Hematopoietic multipotent progenitor cell treated with erythropoietin and hydrocortisone succinate and interleukin-3 and kit ligand, for 6 days (in vitro differentiated cells): ENCODE results near the gene SETD2.
"Not testable (repeated sequence)": the region's sequence is repeated elsewhere in the genome, so short reads cannot be mapped to it uniquely, and the experiment has no call there.

ENCODE experiments used
- DNase-seq: peaks from one replicate; pipeline ENCODE4 v3.0.0-alpha.2; 2015

SETD2 gene

GRCh38 chr3:47164007-47164881 lies at the start of gene SETD2:
TSS of gene SETD2 (minus strand) at chr3:47164113. CDS start at chr3:47163924, 189 bp downstream.
- DNase-seq = peak; percentile 95

- no peak for DNase-seq
These were observed 47.0 kb upstream of the SETD2 start for GRCh38 chr3:47210863-47211405.

GRCh38 chr3:47206022-47206421 lies 42.1 kb upstream of the SETD2 start:
- DNase-seq = not testable (repeated sequence)

GRCh38 chr3:47204875-47205274 lies 41.0 kb upstream of the SETD2 start:
- DNase-seq = no peak

- no peak for DNase-seq
These were observed 38.6 kb upstream of the SETD2 start for GRCh38 chr3:47202542-47202941.

- DNase-seq = no peak
These were observed 33.4 kb upstream of the SETD2 start for GRCh38 chr3:47197287-47197686.

GRCh38 chr3:47194994-47195393 lies 31.1 kb upstream of the SETD2 start:
- no peak for DNase-seq

GRCh38 chr3:47193871-47194859 lies 30.3 kb upstream of the SETD2 start:
- DNase-seq = peak; percentile 80

GRCh38 chr3:47186285-47186684 lies 22.4 kb upstream of the SETD2 start:
- peak; percentile 17 for DNase-seq

- DNase-seq = not testable (repeated sequence)
These were observed 17.8 kb upstream of the SETD2 start for GRCh38 chr3:47181685-47182084.

- not testable (repeated sequence) for DNase-seq
These were observed 16.1 kb upstream of the SETD2 start for GRCh38 chr3:47180011-47180410.

- no peak for DNase-seq
These were observed 12.7 kb upstream of the SETD2 start for GRCh38 chr3:47176582-47176981.

- DNase-seq = peak; percentile 56
These were observed 525 bp downstream of the SETD2 start for GRCh38 chr3:47163169-47164006.

GRCh38 chr3:47162697-47163168 lies 1.2 kb downstream of the SETD2 start:
- DNase-seq = peak; percentile 60

GRCh38 chr3:47161983-47162696 lies 1.8 kb downstream of the SETD2 start:
- DNase-seq = peak; percentile 23

GRCh38 chr3:47159820-47160219 lies 4.1 kb downstream of the SETD2 start:
- DNase-seq = no peak

- DNase-seq = no peak
These were observed 5.7 kb downstream of the SETD2 start for GRCh38 chr3:47158208-47158607.

GRCh38 chr3:47156396-47156795 lies 7.5 kb downstream of the SETD2 start:
- no peak for DNase-seq

GRCh38 chr3:47152578-47152977 lies 11.3 kb downstream of the SETD2 start:
- peak; percentile 51 for DNase-seq

GRCh38 chr3:47151836-47152235 lies 12.1 kb downstream of the SETD2 start:
- DNase-seq = no peak

GRCh38 chr3:47149339-47149933 lies 14.5 kb downstream of the SETD2 start:
- no peak for DNase-seq
